Measurements from ENCODE around the gene STK35. TPM values are rescaled to one million over a fixed set of nuclear protein-coding genes. Genes with fewer than 3 reads are reported as not detected.
"Not testable (repeated sequence)": the region's sequence is repeated elsewhere in the genome, so short reads cannot be mapped to it uniquely, and the experiment has no call there.

Gene STK35
- polyA plus RNA-seq, 1 donor, result 19.3 TPM

GRCh38 chr20:2183381-2183780 is 81.8 kb downstream of the STK35 start:
- DNase-seq, result no peak

- DNase-seq, result not testable (repeated sequence)
Observed at GRCh38 chr20:2184933-2185332, 83.3 kb downstream of the STK35 start.

- DNase-seq, result no peak
Observed at GRCh38 chr20:2195614-2196013, 94.0 kb downstream of the STK35 start.

- no peak for DNase-seq
Observed at GRCh38 chr20:2197166-2197565, 95.5 kb downstream of the STK35 start.

Other genes starting within 250 kb of the STK35 start
- gene SIRPA, start 206.4 kb upstream of the STK35 start, polyA plus RNA-seq (ENCODE audit: insufficient read length), result 24.3 TPM
- 0.52 TPM for gene PDYN, start 107.8 kb upstream of the STK35 start, polyA plus RNA-seq (ENCODE audit: insufficient read length)
- 0.43 TPM for gene TGM3, start 194.2 kb downstream of the STK35 start, polyA plus RNA-seq (ENCODE audit: insufficient read length)

Measured in left kidney (tissue), 2 donors.